WI38 (cell line): Measurements from ENCODE around the gene ACTL8.

Source experiments
- H3K4me3 ChIP-seq: 2 replicates; pipeline ENCODE4 v1.5.1; 2011; ENCODE audit warnings: low read depth, mild to moderate bottlenecking, control low read depth, low read length
- TF ChIP-seq, protein P1 (sequence below): IDR thresholded peaks from 2 replicates; pipeline ENCODE4 v1.5.1; 2012; ENCODE audit warnings: low read depth, mild to moderate bottlenecking, control low read depth, low read length

ACTL8 gene, protein sequence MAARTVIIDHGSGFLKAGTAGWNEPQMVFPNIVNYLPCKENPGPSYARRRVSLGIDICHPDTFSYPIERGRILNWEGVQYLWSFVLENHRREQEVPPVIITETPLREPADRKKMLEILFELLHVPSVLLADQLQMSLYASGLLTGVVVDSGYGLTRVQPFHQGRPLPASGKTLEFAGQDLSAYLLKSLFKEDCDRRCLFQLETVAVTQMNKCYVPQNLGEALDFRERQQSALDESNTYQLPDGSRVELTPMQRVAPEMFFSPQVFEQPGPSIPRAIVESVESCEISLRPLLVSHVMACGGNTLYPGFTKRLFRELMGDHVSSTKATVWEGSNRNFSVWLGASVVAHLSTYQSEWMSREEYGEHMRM

DNA sequence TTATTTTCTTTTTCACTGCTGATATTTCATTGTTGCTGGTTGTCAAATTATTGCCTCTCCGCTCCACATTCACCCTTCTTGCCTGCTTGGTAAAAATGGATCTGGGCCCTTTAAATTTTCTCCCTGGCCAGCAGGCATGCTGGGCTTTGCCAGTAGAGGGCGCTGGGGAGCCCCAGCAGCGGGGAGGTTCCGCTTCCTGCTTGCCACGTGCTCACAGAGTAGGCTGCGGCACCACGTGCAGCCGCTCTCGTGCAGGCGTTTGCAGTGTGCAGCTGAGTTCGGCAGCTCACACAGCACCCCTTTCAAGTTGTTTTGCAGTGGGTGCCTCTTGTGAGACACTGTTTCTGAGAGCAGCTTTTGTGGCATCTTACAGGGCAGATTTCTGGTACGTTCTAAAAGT, at the start of gene ACTL8:
Gene ACTL8 (plus strand): TSS at position 214 of the 400 bp plus-strand sequence. CDS start 67,676 bp downstream, outside the sequence.
- H3K4me3 ChIP-seq = no peak within 1 kb of the TSS

DNA sequence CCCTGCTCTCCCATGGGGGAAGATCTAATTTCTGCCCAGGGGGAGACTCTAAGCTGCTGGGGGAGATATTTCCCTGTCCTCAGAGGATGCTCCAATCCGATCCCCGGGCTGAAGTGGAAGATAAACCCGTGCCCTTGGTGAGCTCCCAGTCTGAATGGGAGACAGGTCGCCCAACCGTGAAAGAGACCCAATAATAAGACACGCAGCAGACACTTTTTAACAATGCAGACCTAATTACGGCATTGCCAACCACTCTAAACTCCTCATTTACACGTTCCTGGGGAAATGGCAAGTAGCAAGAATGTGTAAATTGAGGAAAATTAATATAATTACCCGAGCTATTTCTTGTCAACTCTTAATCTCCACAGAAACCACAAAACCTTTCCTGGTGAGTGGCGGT, 48.7 kb upstream of the ACTL8 start:
- TF ChIP-seq, protein P1, sequence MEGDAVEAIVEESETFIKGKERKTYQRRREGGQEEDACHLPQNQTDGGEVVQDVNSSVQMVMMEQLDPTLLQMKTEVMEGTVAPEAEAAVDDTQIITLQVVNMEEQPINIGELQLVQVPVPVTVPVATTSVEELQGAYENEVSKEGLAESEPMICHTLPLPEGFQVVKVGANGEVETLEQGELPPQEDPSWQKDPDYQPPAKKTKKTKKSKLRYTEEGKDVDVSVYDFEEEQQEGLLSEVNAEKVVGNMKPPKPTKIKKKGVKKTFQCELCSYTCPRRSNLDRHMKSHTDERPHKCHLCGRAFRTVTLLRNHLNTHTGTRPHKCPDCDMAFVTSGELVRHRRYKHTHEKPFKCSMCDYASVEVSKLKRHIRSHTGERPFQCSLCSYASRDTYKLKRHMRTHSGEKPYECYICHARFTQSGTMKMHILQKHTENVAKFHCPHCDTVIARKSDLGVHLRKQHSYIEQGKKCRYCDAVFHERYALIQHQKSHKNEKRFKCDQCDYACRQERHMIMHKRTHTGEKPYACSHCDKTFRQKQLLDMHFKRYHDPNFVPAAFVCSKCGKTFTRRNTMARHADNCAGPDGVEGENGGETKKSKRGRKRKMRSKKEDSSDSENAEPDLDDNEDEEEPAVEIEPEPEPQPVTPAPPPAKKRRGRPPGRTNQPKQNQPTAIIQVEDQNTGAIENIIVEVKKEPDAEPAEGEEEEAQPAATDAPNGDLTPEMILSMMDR = no peak
- H3K4me3 ChIP-seq = no peak overlapping the region

More for the DNA sequence above, at the start of gene ACTL8:
- TF ChIP-seq, protein P1 = peak; percentile 29

DNA sequence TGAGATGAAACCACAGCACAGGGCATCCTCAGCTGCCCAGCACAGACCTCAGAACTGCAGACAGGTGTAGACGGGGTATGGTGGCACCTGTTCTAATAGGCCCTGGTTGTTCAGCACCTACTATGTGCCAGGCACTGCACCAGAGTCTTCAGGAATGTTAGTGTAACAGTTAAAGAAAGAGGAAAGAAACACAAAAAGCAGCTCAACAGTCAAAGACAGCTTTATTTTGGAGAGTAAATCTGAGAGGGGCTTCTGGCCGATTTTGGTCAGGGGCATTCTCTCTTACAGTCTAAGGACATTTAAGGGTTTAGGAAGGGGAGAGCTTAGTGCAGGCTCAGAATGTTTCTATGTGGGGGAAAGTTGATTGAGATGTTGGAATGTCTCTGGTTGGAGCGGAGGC, 45.2 kb upstream of the ACTL8 start:
- H3K4me3 ChIP-seq = no peak overlapping the region
- TF ChIP-seq, protein P1 = no peak

DNA sequence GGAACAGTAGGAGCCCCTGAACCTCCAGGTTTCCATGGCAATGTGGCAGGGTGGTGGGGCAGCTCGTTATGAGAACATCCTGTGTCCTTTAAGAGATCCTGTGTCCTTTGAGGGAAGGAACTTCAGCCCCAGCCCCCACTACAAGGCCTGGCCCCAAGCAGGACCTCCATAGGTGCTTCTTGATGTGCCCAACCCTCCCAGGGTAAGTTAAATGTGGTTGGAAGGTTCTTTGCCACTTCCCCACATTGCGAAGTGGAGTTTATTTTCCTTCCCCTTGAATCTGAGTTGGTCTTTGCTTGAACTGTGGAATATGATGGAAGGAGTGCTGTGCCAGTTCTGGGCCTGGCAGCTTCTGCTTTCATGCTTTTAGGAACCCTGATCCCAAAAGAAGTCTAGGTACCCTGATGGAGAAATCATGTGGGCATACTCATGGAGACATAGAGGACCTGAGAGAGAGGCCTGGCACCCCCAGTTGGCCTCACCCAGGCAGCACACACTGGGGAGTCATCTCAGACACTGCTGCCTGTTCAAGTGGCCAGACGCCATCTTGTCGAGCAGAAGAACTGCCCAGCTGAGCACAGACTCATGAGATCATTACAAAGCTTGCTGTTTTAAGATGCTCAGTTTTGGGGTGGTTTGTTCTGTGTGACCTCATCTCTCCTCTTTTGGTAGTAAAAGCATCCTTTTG, 44.1 kb upstream of the ACTL8 start:
- TF ChIP-seq, protein P1 = no peak
- no peak overlapping the region for H3K4me3 ChIP-seq

DNA sequence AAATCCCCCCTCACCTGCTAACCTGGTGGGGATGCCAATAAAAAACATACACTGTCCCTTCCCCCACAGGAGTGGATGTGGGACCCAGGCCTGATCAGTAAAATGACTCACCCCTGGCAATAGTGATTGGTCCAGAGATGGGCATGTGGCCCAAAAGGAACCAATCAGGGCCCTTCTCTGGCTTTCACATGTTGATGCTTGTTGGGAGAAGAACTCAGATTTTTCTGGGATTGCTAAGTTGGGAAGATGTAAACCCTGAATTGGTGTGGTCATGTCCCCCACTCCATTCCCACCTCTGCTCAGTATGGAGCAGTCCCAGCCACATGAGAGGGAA, 43.6 kb upstream of the ACTL8 start:
- TF ChIP-seq, protein P1 = no peak

DNA sequence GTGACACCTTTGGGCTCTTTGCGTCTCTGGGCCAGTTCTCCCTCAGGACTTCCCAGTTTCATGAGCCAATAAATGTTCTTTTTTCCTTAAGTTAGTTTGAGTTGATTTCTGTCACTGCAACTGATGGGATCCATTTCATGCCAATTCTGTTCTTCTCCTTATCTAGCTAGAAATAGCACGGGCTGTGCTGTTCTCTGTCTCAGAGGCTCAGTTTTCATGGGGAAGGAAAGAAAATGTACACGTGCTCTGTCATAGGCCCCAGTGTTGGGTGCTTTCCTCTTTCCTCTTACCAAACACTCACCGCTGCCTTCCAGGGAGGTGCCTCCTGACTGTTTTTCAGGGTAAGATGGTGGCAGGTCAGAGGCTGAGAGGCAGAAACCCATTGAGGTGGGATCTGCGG, 43.2 kb upstream of the ACTL8 start:
- TF ChIP-seq, protein P1 = no peak
- H3K4me3 ChIP-seq = no peak overlapping the region

More for the DNA sequence above, 43.6 kb upstream of the ACTL8 start:
- no peak overlapping the region for H3K4me3 ChIP-seq

DNA sequence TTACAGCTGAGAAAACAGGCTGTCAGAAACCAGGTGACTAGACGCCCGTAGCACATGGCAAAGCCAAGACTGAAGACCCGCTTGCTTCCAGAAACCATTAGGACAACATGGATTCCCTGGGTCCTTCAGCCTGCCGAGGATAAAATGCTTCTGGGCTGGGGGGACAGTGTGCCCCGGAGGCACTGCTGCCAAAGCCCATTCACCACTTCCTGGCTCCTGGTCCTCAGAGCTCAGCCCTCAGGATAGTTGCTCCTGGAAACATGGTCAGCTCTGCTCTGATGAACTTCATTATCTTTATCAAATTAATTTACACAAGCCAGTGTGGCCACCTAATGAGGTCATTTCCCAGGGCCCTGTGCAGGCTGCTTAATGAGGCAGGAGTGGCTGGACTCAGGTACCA, 41.1 kb upstream of the ACTL8 start:
- TF ChIP-seq, protein P1 = no peak
- H3K4me3 ChIP-seq = no peak overlapping the region
